ENCODE results near the gene TSPAN7.

The TSPAN7 gene
- 0 to 0.16 (median 0) reads per million in 18 experiments for total RNA-seq

GRCh38 chrX:38561126-38561868 is at the start of gene TSPAN7:
TSPAN7 (plus strand) TSS chrX:38561542; CDS start chrX:38561547, 5 bp downstream.
- peak; percentile 68 to 86 for DNase-seq

- DNase-seq = no peak
Measured at GRCh38 chrX:38513112-38513742, 48.1 kb upstream of the TSPAN7 start.

- DNase-seq = peak in 1 of 2 donors; percentile 23
Measured at GRCh38 chrX:38514016-38514854, 47.1 kb upstream of the TSPAN7 start.

- peak; percentile 27 to 72 for DNase-seq
Measured at GRCh38 chrX:38515291-38515690, 46.1 kb upstream of the TSPAN7 start.

GRCh38 chrX:38516196-38516774 is 45.1 kb upstream of the TSPAN7 start:
- no peak for DNase-seq

GRCh38 chrX:38519651-38520050 is 41.7 kb upstream of the TSPAN7 start:
- no peak for DNase-seq

- no peak for DNase-seq
Measured at GRCh38 chrX:38538134-38538533, 23.2 kb upstream of the TSPAN7 start.

- no peak for DNase-seq
Measured at GRCh38 chrX:38539748-38540147, 21.6 kb upstream of the TSPAN7 start.

- DNase-seq = no peak
Measured at GRCh38 chrX:38548508-38548907, 12.8 kb upstream of the TSPAN7 start.

GRCh38 chrX:38552721-38553120 is 8.6 kb upstream of the TSPAN7 start:
- DNase-seq = no peak

GRCh38 chrX:38558686-38559085 is 2.7 kb upstream of the TSPAN7 start:
- no peak for DNase-seq

- DNase-seq = no peak
Measured at GRCh38 chrX:38560776-38561125, 591 bp upstream of the TSPAN7 start.

GRCh38 chrX:38561951-38562719 is 793 bp downstream of the TSPAN7 start:
- DNase-seq = no peak

GRCh38 chrX:38563030-38563429 is 1.7 kb downstream of the TSPAN7 start:
- no peak for DNase-seq

- no peak for DNase-seq
Measured at GRCh38 chrX:38570396-38570795, 9.1 kb downstream of the TSPAN7 start.

GRCh38 chrX:38571058-38571457 is 9.7 kb downstream of the TSPAN7 start:
- DNase-seq = no peak

GRCh38 chrX:38574858-38575257 is 13.5 kb downstream of the TSPAN7 start:
- no peak for DNase-seq

- DNase-seq = no peak
Measured at GRCh38 chrX:38575888-38576287, 14.5 kb downstream of the TSPAN7 start.

GRCh38 chrX:38577738-38578137 is 16.4 kb downstream of the TSPAN7 start:
- DNase-seq = no peak

- no peak for DNase-seq
Measured at GRCh38 chrX:38578167-38578566, 16.8 kb downstream of the TSPAN7 start.

- DNase-seq = no peak
Measured at GRCh38 chrX:38583181-38583580, 21.8 kb downstream of the TSPAN7 start.

- DNase-seq = no peak
Measured at GRCh38 chrX:38594434-38594833, 33.1 kb downstream of the TSPAN7 start.
